ENCODE results near the gene RTP5.

The RTP5 gene

GRCh38 chr2:241843321-241844065, 26.0 kb upstream of the RTP5 start:
- no peak for DNase-seq (ENCODE audit: low read depth)

- peak; percentile 63 for DNase-seq (ENCODE audit: low read depth)
Observed at GRCh38 chr2:241844066-241844728, 25.3 kb upstream of the RTP5 start.

- DNase-seq (ENCODE audit: low read depth) = no peak
Observed at GRCh38 chr2:241844831-241845578, 24.5 kb upstream of the RTP5 start.

- no peak for DNase-seq (ENCODE audit: low read depth)
Observed at GRCh38 chr2:241846406-241846805, 23.1 kb upstream of the RTP5 start.

- no peak for DNase-seq (ENCODE audit: low read depth)
Observed at GRCh38 chr2:241848761-241849615, 20.5 kb upstream of the RTP5 start.

- no peak for DNase-seq (ENCODE audit: low read depth)
Observed at GRCh38 chr2:241849616-241850543, 19.6 kb upstream of the RTP5 start.

GRCh38 chr2:241850544-241851324, 18.8 kb upstream of the RTP5 start:
- DNase-seq (ENCODE audit: low read depth) = no peak

- no peak for DNase-seq (ENCODE audit: low read depth)
Observed at GRCh38 chr2:241851325-241852115, 18.0 kb upstream of the RTP5 start.

- DNase-seq (ENCODE audit: low read depth) = no peak
Observed at GRCh38 chr2:241852116-241852980, 17.2 kb upstream of the RTP5 start.

GRCh38 chr2:241852981-241853631, 16.4 kb upstream of the RTP5 start:
- DNase-seq (ENCODE audit: low read depth) = no peak

- peak; percentile 55 for DNase-seq (ENCODE audit: low read depth)
Observed at GRCh38 chr2:241853651-241854341, 15.7 kb upstream of the RTP5 start.

GRCh38 chr2:241854342-241855244, 14.9 kb upstream of the RTP5 start:
- DNase-seq (ENCODE audit: low read depth) = no peak

- DNase-seq (ENCODE audit: low read depth) = no peak
Observed at GRCh38 chr2:241855245-241855887, 14.2 kb upstream of the RTP5 start.

- no peak for DNase-seq (ENCODE audit: low read depth)
Observed at GRCh38 chr2:241855888-241856422, 13.6 kb upstream of the RTP5 start.

- no peak for DNase-seq (ENCODE audit: low read depth)
Observed at GRCh38 chr2:241857041-241857541, 12.4 kb upstream of the RTP5 start.

Measured in EH (cell line).